OCI-LY7 (cell line): ENCODE results near the gene DTWD1.

Source experiments
- EZH2phosphoT487 ChIP-seq: fragments of 200-600 bp; sonication (generic); IDR thresholded peaks from 2 replicates; pipeline ENCODE4 v1.6.1; 2018; ENCODE audit warnings: low read depth, borderline replicate concordance, mild to moderate bottlenecking, mixed run types, antibody characterized with exemption, low read length, moderate library complexity, mixed read lengths
- TF ChIP-seq, protein P1 (sequence below): fragments of 200-600 bp; sonication (generic); conservative IDR thresholded peaks from 2 replicates; pipeline ENCODE4 v1.5.1; 2014; ENCODE audit warnings: mild to moderate bottlenecking, antibody characterized with exemption, low read length, moderate library complexity, mixed read lengths

DNA sequence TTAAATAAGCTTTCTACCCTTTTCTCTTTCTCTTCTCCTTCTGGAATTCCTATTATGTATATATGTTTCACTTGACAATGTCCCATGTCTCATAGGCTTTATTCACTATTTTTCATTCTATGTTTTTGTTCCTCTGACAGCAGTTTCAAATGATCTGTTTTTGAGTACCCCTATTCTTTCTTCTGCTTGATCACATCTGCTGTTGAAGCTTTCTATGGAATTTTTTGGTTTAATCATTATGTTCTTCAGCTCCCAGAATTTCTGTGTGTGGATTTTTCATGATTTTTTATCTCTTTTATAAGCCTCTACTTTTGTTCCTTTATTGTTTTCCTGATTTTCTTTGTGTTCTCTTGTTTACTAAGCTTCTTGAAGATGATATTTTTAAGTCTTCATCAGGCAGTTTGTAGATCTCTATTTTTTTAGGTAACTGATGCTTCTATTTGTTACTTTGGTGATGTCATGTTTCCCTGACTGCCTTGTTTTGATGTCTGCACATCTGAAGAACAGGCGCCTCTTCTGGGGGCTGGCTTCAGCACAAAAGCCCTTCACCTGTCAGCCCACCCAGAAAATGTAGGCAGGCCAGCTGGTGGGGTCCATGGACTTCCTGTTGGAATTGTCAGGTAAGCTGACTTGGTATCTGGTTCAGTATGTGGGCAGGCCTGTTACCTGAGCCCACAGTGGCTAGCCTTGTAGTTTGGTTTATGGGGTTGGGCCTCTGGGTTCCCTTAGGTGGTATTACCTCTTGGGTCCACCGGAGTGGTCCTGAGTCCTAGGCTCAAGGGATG, 16.0 kb upstream of the DTWD1 start:
- TF ChIP-seq, protein P1, sequence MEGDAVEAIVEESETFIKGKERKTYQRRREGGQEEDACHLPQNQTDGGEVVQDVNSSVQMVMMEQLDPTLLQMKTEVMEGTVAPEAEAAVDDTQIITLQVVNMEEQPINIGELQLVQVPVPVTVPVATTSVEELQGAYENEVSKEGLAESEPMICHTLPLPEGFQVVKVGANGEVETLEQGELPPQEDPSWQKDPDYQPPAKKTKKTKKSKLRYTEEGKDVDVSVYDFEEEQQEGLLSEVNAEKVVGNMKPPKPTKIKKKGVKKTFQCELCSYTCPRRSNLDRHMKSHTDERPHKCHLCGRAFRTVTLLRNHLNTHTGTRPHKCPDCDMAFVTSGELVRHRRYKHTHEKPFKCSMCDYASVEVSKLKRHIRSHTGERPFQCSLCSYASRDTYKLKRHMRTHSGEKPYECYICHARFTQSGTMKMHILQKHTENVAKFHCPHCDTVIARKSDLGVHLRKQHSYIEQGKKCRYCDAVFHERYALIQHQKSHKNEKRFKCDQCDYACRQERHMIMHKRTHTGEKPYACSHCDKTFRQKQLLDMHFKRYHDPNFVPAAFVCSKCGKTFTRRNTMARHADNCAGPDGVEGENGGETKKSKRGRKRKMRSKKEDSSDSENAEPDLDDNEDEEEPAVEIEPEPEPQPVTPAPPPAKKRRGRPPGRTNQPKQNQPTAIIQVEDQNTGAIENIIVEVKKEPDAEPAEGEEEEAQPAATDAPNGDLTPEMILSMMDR = no peak
- no peak for TF ChIP-seq EZH2phosphoT487
